ENCODE data around the gene SALL2.

SALL2 gene

DNA sequence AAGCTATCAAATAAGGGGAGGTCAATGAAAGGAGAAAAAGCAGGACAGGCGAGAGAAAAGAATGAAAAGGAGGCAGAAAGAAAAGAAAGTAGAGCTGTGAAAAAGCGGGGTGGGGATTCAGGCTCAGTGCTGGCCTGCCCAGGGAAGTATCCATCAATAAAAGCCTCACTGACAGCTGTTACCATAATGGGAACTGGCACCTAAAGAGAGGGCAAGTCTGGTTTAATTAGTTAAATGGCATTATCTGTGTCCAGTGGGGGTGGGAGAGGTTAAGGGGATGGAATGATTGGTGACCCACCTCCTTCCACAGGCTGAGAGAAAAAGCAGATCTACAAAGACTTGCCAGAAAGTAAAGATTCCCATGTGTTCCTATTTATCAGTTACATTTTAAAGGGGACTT is 7.4 kb downstream of the SALL2 start:
- H3K9me3 ChIP-seq (ENCODE audit: insufficient read depth, low read length): no peaks in the 10 kb centered on the region
- H3K36me3 ChIP-seq (ENCODE audit: low read length): no peaks in the 10 kb centered on the region
- no peak overlapping the region for H2AFZ ChIP-seq (ENCODE audit: low read depth, low read length, severe bottlenecking)
- H3K27ac ChIP-seq (ENCODE audit: low read depth, low read length): no peak overlapping the region
- H3F3A ChIP-seq (ENCODE audit: insufficient read depth): no peaks in the 10 kb centered on the region
- no peaks in the 10 kb centered on the region for H4K20me1 ChIP-seq (ENCODE audit: low read depth, low read length)
- H3K4me3 ChIP-seq (ENCODE audit: insufficient read depth, low read length, poor library complexity, severe bottlenecking): no peak overlapping the region
- TF ChIP-seq, protein P1, sequence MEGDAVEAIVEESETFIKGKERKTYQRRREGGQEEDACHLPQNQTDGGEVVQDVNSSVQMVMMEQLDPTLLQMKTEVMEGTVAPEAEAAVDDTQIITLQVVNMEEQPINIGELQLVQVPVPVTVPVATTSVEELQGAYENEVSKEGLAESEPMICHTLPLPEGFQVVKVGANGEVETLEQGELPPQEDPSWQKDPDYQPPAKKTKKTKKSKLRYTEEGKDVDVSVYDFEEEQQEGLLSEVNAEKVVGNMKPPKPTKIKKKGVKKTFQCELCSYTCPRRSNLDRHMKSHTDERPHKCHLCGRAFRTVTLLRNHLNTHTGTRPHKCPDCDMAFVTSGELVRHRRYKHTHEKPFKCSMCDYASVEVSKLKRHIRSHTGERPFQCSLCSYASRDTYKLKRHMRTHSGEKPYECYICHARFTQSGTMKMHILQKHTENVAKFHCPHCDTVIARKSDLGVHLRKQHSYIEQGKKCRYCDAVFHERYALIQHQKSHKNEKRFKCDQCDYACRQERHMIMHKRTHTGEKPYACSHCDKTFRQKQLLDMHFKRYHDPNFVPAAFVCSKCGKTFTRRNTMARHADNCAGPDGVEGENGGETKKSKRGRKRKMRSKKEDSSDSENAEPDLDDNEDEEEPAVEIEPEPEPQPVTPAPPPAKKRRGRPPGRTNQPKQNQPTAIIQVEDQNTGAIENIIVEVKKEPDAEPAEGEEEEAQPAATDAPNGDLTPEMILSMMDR (IDR thresholded peaks at IDR 0.05; ENCODE audit: insufficient read depth, low read length, poor library complexity, severe bottlenecking): no peak
- TF ChIP-seq EZH2phosphoT487 (conservative IDR thresholded peaks at IDR 0.05; ENCODE audit: low read length): no peak
- H3K4me2 ChIP-seq (ENCODE audit: low read depth, low read length, poor library complexity, severe bottlenecking): no peak overlapping the region
- H3K27me3 ChIP-seq (ENCODE audit: low read length): no peaks in the 10 kb centered on the region
- no peaks in the 10 kb centered on the region for H3K9me2 ChIP-seq (replicated peaks; ENCODE audit: insufficient read depth, low read length)
- no peaks in the 10 kb centered on the region for H3K79me2 ChIP-seq (ENCODE audit: insufficient read depth, low read length)
- no peak overlapping the region for H3K9ac ChIP-seq (ENCODE audit: low read length)

DNA sequence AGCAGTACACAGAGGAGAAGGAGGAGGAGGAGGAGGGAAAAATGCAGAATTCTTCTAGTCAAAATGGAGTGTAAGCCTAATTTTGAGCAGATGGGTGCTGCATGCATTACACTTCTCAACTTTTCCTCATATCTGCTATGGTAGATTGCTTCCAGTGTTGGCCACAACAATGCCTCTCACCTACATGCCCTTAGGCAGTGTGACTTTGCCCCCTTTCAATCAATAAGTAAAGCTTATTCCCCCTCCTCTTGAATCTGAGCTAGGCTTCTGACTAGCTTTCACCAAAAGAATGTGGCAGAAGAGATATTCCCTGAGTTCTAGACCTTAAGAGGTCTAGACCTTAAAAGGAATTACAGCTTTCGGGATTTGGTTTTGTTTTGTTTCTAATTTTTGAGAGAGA is 11.8 kb downstream of the SALL2 start:
- Histone ChIP-seq H3K4me2 (ENCODE audit: low read depth, low read length, poor library complexity, severe bottlenecking) (no peak overlapping the region), H3K27ac (ENCODE audit: low read depth, low read length) (no peak overlapping the region), H3K9me3 (ENCODE audit: insufficient read depth, low read length) (no peaks in the 10 kb centered on the region), H3K9ac (ENCODE audit: low read length) (no peak overlapping the region), H4K20me1 (ENCODE audit: low read depth, low read length) (no peaks in the 10 kb centered on the region), H3K36me3 (ENCODE audit: low read length) (no peaks in the 10 kb centered on the region), H3F3A (ENCODE audit: insufficient read depth) (0 out of 2 replicates have a peak, but pooled peaks cover 3% of the 10 kb centered on the region), H3K79me2 (ENCODE audit: insufficient read depth, low read length) (peaks cover 18% of the 10 kb centered on the region), H2AFZ (ENCODE audit: low read depth, low read length, severe bottlenecking) (no peak overlapping the region), H3K9me2 (replicated peaks; ENCODE audit: insufficient read depth, low read length) (no peaks in the 10 kb centered on the region), H3K4me3 (ENCODE audit: insufficient read depth, low read length, poor library complexity, severe bottlenecking) (no peak overlapping the region), H3K27me3 (ENCODE audit: low read length) (no peaks in the 10 kb centered on the region)
- TF ChIP-seq EZH2phosphoT487 (conservative IDR thresholded peaks at IDR 0.05; ENCODE audit: low read length): no peak
- TF ChIP-seq, protein P1 (IDR thresholded peaks at IDR 0.05; ENCODE audit: insufficient read depth, low read length, poor library complexity, severe bottlenecking): no peak

DNA sequence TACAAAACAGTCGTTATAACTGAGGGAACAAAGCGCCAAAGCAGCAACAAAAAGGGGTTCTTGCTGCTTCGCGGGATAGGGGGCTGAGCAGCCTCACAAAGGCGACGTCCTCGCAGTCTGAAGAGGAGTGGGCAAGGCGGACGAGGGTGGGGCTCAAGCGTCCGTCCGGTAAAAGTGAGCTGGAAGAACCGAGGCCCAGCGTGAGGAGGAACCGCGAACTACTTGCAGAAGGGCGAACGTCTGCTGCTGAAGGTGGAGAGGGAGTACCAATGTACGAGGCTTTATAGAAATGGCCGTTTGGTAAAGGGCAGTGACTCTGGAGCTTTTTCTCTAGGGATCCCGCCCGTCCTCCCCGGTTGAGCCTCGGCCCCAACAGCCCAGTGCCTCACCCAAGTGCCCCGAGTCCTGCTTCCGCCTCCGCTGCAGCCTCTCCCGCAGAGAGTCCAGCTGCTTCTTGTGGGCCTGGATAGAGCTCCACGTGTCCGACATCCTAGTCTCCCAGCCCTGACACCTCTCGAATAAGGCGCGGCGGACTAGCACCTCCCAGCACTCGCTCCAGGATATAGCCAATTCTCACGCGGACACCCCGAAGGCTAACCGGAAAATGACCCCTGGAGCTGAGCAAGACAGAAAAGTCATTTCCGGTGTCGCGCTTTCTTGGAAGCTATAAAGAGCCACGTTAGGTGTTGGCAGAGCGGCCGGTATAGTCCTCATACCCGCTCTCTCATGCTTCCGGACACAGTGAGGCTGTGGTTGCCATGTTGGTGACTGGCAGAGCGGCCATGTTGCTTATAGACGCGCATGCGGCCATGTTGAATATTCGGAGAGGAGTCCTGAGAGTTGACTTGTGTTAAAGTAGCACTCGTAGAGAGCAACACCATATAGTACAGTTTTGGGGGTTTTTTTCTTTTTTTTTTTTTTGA is 15.2 kb downstream of the SALL2 start, which contains the start of gene METTL3:
Gene METTL3, minus strand, starts transcription at position 606 of the 923 bp plus-strand sequence. Its CDS starts 117 bp downstream, at position 489.
- Histone ChIP-seq H3K9me2 (replicated peaks; ENCODE audit: insufficient read depth, low read length) (no peaks in the 10 kb centered on the region), H3K4me3 (ENCODE audit: insufficient read depth, low read length, poor library complexity, severe bottlenecking) (peak within 1 kb of the TSS; percentile 90), H3K27me3 (ENCODE audit: low read length) (no peaks in the 10 kb centered on the region), H3K9ac (ENCODE audit: low read length) (peak within 1 kb of the TSS; percentile 92), H3K36me3 (ENCODE audit: low read length) (peaks cover 4% of the 10 kb centered on the region; the same call in 1 of the 2 replicates), H2AFZ (ENCODE audit: low read depth, low read length, severe bottlenecking) (peak within 1 kb of the TSS; percentile 70), H4K20me1 (ENCODE audit: low read depth, low read length) (no peaks in the 10 kb centered on the region), H3K9me3 (ENCODE audit: insufficient read depth, low read length) (no peaks in the 10 kb centered on the region), H3K27ac (ENCODE audit: low read depth, low read length) (peak within 1 kb of the TSS; percentile 43), H3K79me2 (ENCODE audit: insufficient read depth, low read length) (peaks cover 46% of the 10 kb centered on the region), H3K4me2 (ENCODE audit: low read depth, low read length, poor library complexity, severe bottlenecking) (peak within 1 kb of the TSS; percentile 73), H3F3A (ENCODE audit: insufficient read depth) (0 out of 2 replicates have a peak, but pooled peaks cover 3% of the 10 kb centered on the region)
- TF ChIP-seq, protein P1 (IDR thresholded peaks at IDR 0.05; ENCODE audit: insufficient read depth, low read length, poor library complexity, severe bottlenecking): no peak
- TF ChIP-seq EZH2phosphoT487 (conservative IDR thresholded peaks at IDR 0.05; ENCODE audit: low read length): no peak

All from SU-DHL-6 (cell line).